HFFc6 (cell line): Measurements from ENCODE around the gene HOXC5. TPM values are rescaled to one million over a fixed set of nuclear protein-coding genes. Genes with fewer than 3 reads are reported as not detected.

Source experiments
- DNase-seq: peaks from one replicate; pipeline ENCODE4 v3.0.0-alpha.2; 2018
- H3K27ac Mint-ChIP-seq: 2 replicates; pipeline ENCODE4 v1.8.0; 2020; ENCODE audit warnings: mild to moderate bottlenecking, mixed read lengths
- H3K27me3 Mint-ChIP-seq: 2 replicates; pipeline ENCODE4 v1.8.0; 2021; ENCODE audit warnings: mild to moderate bottlenecking, moderate library complexity, mixed read lengths; ENCODE audit not compliant: insufficient read depth
- H3K36me3 Mint-ChIP-seq: 2 replicates; pipeline ENCODE4 v1.8.0; 2021; ENCODE audit warnings: low read depth, mixed read lengths
- H3K4me1 Mint-ChIP-seq: 2 replicates; pipeline ENCODE4 v1.8.0; 2020; ENCODE audit warnings: low read depth, mixed read lengths
- H3K4me3 Mint-ChIP-seq: 2 replicates; pipeline ENCODE4 v1.8.0; 2020; ENCODE audit warnings: mild to moderate bottlenecking, moderate library complexity, mixed read lengths
- H3K9me3 Mint-ChIP-seq: 2 replicates; pipeline ENCODE4 v1.8.0; 2020; ENCODE audit warnings: mild to moderate bottlenecking, mixed read lengths
- CTCF ChIP-seq: fragments of 200-600 bp; sonication (generic); IDR thresholded peaks from 2 replicates; pipeline ENCODE4 v1.5.0; 2021; ENCODE audit warnings: antibody characterized with exemption, mild to moderate bottlenecking
- total RNA-seq, 6 experiments: library from RNA; stranded (reverse); fragmentation: NEBNext Ultra II Directional; extraction: Animal tissue kit (Norgen Biotek cat#: 25700); gene quantifications; 2 replicates in 1 of 6; 3 replicates in 5 of 6; pipeline ENCODE4 v1.2.3, GENCODE V29; 2021

The HOXC5 gene
- total RNA-seq, 6 experiments from 2014 or later: 0.13 TPM; not detected in 5

DNA sequence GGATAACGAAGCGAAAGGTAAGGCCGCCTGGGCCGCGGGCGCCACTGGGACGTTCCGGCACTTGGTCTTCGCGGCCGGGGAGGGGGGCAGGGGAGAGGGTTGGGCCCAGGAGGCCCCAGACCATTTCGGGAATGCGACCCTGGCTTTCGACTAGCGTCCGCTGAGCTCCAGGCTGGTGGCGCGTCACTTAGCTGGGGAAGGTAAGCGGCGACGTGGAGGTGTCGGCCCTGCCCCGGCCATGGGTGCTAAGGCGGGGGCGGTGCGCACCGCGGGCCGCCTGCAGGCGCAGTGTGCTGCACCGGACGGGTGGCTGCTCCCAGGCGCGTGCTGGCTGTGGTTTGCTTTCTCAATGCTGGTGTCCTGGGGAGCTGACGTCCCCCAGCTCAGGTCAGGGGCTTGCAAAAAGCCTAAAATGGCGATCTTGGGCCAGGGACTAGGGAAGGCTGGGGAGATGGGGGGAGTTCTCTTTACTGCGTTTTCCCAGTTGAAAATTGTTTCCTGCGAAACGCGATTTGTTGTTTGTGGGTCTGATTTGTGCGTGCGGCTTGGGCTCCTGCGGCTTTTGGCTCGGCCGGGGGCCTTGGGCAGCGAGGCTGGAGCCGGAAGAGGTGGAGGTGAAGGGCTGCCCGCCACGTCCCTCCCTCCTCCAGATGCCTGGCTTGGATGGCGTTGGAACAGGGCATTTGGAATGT lies 46.7 kb upstream of the HOXC5 start:
- Mint-ChIP-seq H3K27ac (no peak overlapping the region), H3K4me3 (peak overlapping the region; percentile 74; the same call in 1 of the 2 replicates), H3K36me3 (no peaks in the 10 kb centered on the region), H3K4me1 (peaks cover 16% of the 10 kb centered on the region), H3K27me3 (peaks cover 57% of the 10 kb centered on the region), H3K9me3 (no peaks in the 10 kb centered on the region)
- no peak for TF ChIP-seq CTCF
- no peak for DNase-seq

DNA sequence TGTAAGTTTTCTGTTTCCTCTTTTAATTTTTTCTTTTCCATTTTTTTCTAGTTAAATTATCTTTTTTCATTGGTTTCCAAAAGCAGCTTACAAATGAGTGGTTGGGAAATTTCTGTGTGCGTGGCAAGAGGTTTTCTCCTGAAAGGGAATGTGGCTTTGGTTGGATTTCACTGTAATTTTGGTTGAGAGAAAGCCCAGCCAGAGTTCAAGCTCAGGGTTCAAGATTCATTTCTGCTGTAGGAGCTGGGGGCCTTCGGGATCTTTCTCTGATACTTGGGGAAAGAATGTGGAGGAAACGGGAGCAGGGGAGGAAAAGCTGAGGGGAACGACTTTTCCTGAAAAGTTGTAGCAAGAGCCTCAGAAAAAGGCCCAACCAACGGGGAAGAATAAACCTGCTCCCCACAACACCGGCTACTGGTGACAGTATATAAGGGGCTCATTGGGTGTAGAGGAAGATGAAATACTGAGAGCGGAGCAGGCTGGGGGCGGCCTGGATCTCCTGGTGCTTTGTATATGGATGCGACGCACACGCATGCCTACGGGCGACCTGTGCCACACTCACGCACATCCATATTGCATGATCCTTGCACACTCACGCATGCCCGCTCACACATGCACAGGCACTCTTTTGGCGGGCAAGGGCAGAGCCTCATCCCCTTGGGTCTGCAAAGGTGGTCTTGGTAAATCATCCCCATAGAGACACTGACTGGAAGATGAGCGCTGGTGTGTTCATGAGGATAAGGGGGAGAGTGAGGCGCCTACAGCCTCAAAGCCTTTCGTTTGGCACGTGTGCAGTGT lies 46.0 kb upstream of the HOXC5 start:
- H3K27me3 Mint-ChIP-seq: peaks cover 58% of the 10 kb centered on the region
- no peak overlapping the region for H3K4me3 Mint-ChIP-seq
- H3K4me1 Mint-ChIP-seq: peaks cover 16% of the 10 kb centered on the region
- TF ChIP-seq CTCF: no peak
- H3K27ac Mint-ChIP-seq: no peak overlapping the region
- DNase-seq: no peak
- H3K36me3 Mint-ChIP-seq: no peaks in the 10 kb centered on the region
- H3K9me3 Mint-ChIP-seq: no peaks in the 10 kb centered on the region

DNA sequence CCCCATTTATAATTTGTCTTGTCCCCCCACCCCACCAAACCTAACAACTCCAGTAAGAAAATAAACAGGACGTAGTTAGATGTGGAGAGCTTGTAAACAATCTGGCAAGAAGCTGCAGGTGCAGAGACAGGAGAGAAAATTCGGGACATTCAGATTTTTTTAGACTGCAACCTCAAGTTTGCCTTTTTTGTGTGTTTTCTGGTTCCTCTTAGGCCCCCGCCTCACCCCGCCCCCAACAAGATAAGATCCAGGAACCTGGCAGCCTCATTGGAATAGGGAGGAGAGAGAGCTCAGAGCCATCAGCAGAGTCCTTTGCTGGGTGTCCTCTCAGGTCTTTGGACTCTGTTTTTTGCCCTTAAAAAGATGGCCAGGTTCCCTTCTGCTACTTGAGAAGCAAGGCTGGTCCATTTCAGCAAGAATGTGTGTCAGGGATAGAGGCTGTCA lies 45.0 kb upstream of the HOXC5 start:
- Mint-ChIP-seq H3K36me3 (no peaks in the 10 kb centered on the region), H3K27me3 (peaks cover 61% of the 10 kb centered on the region)
- TF ChIP-seq CTCF: no peak

GRCh38 chr12:53988541-53989226 lies 44.2 kb upstream of the HOXC5 start:
- peaks cover 16% of the 10 kb centered on the region for H3K4me1 Mint-ChIP-seq
- H3K4me3 Mint-ChIP-seq: no peak overlapping the region
- H3K9me3 Mint-ChIP-seq: no peaks in the 10 kb centered on the region
- no peak overlapping the region for H3K27ac Mint-ChIP-seq
- TF ChIP-seq CTCF: no peak
- H3K36me3 Mint-ChIP-seq: no peaks in the 10 kb centered on the region
- no peak for DNase-seq
- peaks cover 61% of the 10 kb centered on the region for H3K27me3 Mint-ChIP-seq

More for the DNA sequence above, 45.0 kb upstream of the HOXC5 start:
- no peak overlapping the region for H3K27ac Mint-ChIP-seq
- no peak overlapping the region for H3K4me3 Mint-ChIP-seq
- no peak for DNase-seq
- H3K4me1 Mint-ChIP-seq: peaks cover 16% of the 10 kb centered on the region
- H3K9me3 Mint-ChIP-seq: no peaks in the 10 kb centered on the region

GRCh38 chr12:53989227-53990113 lies 43.4 kb upstream of the HOXC5 start:
- no peak for DNase-seq
- Mint-ChIP-seq H3K4me1 (peaks cover 16% of the 10 kb centered on the region), H3K36me3 (no peaks in the 10 kb centered on the region), H3K9me3 (no peaks in the 10 kb centered on the region), H3K27ac (no peak overlapping the region), H3K4me3 (peak overlapping the region; percentile 8; the same call in 1 of the 2 replicates), H3K27me3 (peaks cover 68% of the 10 kb centered on the region)
- peak; percentile 69 for TF ChIP-seq CTCF
